HTR-8/SVneo (cell line): Measurements from ENCODE around the gene MRPL34.
A peak's percentile ranks its signal among the peaks of the same experiment; 100 is the strongest.

Experiments
- DNase-seq: peaks from one replicate; pipeline ENCODE4 v3.0.0; 2011; ENCODE audit warnings: low spot score, mixed read lengths; ENCODE audit not compliant: insufficient read length
- FAIRE-seq: peaks from 2 replicates; lab custom pipeline; 2011; peaks lifted over from hg19 to GRCh38; lab: Jason Lieb, UNC

Gene MRPL34

DNA sequence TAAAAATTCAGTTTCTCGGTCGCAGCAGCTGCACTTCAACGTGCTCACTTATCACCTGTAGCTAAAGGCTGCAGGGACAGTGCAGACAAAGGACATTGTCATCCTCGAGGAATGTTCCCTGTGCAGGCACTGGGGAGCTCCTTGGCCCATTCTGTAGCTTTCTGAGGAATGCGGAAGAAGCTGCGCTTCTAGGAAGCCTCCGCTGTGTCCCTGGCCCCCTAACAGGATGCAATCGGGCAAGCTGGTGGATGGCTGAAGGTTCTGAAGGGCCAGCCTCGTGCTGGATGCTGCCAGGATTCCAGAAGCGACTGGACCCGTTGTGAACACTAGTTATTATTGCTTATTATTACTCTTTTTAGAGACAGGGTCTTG, 20.9 kb downstream of the MRPL34 start:
- FAIRE-seq (no peak), DNase-seq (no peak)

DNA sequence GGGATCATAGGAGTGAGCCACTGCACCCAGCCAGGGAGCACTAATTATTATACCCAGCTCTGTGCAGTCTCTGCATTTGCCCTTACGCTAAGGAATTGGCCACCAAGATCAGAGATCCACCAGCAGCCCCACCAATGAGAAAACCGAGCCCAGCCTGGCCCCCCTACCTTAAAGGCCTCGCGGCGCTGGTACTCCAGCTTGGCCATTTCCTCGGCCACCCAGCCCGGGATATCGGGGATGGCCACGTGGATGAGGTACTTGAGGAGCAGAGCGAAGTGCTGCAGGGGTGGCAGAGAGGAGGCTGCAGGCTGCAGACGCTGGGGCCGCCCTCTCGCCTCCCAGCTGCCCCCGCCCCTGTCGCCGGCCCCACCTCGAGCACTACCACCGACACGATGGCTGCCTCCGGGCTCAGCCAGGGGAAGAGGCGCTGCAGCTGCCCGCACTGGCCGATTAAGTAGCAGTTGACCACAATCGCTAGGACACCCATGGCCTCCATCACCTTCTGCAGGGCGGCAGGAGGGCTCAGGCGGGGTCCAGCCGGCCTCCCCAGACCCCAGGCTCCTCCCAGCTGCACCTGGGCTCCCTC, 21.5 kb downstream of the MRPL34 start:
- DNase-seq = no peak
- FAIRE-seq = no peak

DNA sequence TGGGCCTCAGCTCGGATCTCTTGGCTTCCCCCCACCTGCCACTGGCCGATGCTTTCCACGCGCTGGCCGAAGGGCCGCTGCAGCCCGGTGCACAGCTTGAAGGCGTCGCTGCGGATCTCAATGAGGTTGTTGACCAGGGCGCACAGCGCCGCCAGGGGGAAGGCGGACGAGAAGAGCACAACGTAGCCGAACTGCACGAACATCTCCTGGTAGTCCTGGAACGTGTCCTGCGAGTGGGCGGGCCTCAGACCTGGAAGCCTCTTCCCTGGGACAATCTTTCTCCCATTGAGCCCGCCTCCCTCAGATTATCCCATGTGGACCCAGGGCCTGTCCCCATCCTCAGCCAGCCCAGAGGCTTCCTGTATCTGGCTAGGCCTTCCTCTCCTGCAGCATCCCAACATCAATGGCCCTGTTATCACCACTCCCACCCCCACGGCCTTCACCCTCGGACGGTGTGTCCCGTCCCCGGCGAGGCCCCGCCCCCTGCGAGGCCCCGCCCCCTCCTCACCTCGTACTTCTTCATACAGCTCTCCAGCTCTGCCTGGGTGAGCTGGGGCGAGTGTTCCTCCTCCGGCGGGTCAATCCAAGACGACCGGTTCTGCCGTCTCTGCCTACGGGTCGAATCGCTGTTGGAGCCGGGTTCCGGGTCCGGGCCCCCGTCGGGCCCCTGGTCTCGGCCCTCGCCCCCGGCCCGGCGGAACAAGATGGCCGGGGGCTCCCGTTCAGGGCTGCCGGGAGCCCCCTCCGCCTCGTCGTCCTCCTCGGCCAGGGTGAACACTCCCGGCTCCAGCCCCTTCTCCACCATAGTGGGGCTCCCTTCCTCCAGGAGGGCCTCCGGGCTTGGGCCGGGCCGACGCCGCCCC, 22.2 kb downstream of the MRPL34 start:
- no peak for FAIRE-seq
- DNase-seq = no peak

DNA sequence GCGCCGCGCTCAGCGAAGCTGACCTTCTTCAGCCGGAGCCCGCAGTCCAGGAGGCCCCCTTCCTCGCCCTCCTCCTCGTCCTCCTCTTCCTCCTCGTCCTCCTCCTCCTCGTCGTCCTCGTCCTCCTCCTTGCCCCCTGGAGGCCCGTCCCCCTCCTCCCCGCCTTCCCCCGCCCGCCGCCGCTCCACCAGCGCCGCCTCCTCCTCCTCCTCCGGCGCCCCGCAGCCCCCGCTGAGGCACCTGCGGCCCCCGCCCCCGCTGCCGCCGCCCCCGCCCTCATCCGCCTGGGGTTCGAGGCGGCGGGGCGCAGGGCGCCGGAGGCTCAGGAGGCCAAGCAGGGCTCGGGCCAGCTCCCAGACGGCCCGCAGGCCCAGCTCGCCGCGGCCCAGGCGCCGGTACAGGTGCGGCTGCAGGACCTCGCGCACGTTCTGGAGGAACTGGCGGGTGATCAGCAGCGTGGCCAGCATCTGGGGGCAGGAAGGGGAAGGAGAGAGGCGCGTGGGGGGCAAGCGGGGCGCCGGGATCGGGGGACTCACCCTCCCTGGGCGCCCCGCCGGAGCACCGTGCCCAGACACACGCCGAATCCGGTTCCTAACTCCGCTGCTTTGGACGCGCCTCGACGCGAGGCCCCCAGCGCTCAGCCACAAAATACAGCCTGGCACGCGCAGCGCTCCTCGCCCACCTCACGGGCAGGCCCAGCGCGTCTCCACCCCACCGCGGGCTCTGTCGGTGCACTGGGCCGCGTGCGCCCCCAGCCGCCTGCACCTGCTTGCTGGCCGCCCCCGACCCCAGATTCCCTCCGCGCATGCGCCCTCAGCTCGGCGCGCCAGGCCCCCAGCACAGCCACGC, 23.1 kb downstream of the MRPL34 start:
- DNase-seq (no peak), FAIRE-seq (no peak)

DNA sequence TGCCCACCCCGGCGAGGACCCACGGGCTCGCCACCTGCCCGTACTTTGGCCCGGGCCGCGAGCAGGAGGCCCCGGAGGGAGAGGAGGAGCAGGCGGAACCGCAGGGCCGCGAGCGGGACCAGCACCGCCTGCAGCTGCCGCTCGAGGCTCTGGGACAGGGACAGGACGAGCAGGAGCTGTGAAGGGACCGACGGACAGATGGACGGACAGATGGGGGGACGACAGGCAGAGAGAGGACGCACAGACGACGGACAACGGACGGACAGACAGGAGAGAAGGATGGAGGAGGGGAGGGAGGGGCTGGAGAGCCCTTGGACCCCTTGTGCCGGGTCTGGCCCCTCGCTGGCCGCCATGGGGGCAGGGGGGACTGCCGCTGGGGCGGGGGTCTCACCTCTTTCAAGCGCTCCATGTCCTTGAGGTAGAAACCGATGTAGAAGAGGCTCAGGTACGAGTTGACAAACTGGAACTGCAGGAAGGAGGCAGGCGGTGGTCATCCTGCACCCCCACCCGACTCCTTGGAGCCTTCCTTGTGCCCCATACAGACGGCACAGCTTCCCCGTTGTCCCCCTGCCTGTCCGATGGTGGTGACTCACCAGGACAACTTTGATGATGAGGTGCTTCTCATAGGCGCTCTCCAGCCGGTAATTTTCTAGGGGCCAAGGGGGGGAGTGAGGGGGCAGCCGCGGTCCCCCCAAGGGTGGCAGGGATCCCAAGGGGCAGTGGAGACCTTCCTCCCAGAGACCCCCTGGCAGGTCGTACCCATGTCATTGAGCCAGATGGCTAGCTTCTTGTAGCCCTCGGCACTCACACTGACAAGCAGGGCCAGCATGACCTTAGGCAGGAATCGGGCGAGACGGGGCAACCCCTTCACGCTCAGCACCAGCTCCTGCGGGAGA, 23.9 kb downstream of the MRPL34 start:
- no peak for DNase-seq
- no peak for FAIRE-seq

DNA sequence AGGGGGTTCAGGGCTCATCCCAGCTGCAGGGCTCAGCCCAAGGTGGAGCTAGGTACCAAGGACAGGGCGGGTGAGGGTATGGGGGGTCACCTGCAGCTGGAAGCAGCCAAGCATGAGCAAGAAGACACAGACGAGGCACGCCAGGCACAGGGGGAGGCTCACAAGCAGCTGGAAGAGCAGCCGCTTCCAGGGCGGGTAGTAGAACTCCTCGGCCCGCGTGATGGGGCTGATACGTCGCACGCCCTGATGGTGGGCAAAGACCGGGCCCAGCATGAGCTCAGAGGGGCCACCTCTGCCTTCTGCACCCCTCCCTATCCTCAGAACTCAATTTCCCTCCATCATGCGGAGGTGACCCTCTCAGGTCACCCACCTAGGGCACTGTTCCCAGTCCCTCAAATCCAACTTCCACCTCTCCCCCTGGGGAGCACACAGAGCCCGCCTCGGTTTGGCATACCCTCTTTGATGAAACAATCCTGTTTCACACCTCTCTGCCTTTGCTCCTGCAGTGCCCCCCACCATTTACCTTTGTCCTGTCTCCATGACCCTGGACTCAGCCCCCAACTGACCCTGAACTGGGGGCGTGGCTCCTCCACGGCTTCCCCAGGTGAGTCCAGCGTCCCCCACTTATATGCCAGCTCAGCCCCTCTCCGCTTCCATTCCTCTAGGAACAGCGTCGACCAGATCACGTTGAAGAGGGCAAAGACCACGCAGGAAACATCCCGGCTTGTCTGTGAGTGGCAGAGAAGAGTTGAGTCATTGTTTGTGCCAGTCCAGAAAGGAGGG, 24.8 kb downstream of the MRPL34 start:
- FAIRE-seq = no peak

DNA sequence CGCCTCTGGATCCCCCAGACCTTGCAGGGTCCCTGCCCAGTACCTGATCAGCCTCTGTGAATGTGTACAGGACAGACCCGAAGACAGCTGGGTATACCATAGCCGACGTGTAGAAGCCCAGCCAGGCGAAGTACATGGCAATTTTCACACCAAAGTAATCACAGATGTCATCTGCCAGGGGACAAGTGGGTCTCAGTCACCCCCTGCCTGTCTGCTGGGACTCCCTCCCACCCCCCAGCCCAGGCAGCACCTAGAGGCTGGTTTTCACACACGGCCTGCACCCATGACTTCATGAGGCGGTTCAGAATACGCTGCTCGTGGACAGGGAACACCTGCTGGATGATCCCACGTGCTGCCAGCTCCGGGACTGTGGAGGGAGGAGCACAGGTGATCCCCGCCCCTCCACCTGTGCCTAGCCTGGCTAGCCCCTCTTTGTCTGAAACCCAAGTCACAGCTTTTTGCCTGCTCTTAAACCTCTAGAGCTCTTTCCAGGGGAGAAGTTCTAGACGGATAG, 25.4 kb downstream of the MRPL34 start:
- no peak for DNase-seq

More for the DNA sequence above, 24.8 kb downstream of the MRPL34 start:
- DNase-seq = no peak

DNA sequence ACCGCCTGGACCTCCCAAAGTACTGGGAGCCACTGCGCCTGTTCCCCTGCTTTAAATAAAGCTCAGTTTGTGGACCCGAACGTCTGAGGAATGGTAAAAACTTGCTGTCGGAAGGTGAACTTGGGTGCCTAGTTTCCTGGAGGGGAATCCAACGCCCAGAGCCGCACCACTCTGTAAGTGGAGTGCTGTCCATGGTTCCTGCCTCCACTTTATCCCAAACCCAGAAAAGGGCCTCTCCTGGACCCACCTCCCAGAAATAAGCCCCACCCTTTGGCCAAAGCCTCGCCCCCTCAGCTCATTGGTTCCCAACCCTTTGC, 26.6 kb downstream of the MRPL34 start:
- DNase-seq = no peak
- no peak for FAIRE-seq

More for the DNA sequence above, 25.4 kb downstream of the MRPL34 start:
- FAIRE-seq = peak; percentile 57

DNA sequence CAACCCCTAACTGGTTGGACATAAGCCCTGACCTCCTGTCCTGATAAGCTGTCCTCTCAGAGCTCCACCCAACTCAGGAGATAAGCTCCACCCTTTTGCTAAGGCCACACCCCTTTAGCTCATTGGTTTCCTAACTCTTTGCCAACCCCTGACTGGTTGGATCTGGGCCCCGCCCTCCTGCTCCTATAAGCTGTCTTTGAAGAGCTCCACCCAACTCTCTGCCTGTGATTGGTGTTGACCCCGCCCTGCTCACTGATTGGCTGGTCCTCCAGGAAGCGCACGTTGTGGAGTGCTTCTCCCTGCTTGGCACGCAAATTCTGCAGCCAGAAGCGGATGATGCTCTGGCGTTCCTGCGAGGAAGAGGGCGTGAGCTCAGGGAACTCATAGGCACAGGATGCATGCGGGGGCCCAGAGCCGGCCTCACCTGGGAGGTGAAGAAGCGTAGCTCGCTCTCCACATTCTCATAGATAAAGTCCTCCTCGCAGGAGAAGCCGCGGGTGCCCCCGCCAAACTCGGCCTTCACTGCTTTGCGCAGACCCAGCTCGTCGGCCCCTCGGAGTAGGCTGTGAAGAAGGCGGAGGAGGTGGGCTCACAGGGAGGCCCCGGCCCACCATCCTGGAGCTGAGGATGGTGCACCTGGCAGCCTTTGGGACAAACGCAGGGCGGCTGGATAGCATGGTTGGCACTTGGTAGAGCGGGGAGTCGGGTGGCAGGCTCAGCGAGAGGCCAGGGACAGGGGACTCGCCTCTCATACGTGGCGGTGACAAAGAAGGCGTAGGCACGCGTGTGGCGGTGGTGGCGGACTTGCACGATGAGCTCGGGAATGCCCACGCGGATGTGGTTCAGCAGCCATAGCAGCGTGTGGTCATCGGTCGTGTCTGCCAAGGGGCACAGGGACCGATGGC, 27.3 kb downstream of the MRPL34 start:
- FAIRE-seq = no peak

DNA sequence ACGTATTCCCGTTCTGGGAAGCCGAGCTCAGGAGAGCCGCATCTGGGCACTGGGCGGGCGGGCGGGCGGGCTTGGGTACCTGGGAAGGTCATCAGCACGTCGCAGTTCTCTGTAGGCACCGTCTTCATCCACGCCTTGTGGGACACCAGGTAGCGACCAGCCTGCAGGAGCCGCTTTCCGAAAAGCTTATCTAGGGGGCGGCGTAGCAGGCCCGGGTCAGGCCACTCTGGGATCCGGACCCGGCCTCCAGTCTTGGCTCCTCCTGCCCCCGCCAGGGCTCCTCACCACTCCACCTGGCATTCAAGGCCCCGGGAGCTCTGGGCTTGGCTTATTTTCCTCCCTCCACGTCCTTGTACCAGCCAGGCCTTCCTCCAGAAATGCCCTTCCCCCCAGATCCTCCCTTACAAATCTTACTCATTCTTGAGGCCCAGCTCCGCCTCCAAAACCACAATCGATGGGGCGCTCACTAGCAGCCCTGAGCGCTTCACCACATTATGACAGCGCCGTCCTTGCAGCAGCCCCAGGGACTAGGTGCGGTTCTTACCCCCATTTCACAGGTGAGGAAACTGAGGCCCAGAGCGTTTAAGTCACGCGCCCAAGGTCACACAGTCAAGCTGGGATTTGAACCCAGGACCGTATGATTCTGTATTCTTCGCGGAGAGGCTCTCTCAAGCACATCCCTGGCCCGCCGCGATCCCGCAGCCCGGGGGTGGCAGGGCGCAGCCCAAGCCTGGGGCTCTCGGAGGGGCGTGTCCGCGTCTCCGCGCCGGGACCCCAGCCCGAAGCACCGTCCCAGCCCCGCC, 28.1 kb downstream of the MRPL34 start:
- no peak for FAIRE-seq
- no peak for DNase-seq

More for the DNA sequence above, 27.3 kb downstream of the MRPL34 start:
- peak; percentile 48 for DNase-seq

DNA sequence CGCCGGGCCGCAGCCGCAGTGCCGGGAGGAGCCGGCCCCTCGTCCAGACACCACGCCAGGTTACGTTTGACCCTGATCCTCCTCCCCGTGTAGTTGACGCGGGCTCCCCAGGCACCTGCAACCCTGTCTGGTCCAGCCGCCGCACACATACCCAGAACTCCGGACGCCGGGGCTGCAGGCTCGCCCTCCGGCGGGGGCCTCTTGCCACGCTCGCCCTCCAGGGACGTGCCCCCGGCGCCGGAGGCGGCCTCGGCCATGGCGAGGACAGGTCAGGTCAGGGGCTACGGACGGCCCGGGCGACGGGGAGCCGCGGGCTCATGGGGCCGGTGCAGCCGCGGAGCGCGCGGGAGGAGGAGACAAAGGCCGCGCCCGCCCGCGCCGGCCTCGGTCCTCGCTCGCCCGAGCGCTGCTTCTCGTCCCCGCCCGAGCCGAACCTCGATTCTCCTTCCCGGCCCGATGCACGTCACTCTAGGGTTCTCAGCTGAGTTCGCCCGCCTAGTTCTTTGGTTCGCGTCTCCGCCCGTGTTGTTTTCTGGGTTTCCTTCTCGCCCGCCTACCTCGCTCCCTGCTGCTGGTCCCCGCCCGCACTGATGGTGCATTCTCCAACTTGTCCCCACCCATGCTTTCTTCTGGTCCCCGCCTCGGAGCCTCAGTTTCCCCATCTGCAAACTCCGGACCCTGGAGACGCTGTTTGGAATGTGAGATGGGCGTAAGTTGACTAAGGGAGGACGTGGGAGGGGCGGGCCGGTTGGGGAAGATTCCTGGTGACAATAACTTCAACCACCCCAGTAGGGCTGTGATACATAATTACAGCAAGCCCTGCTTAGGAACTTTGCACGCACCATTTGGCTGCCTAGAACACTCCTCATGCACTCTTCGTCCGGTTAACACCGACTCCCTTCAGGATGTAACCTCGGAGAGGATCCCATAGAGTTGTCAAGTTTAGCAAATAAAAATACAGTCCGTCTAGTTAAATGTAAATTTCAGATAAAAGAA, 29.0 kb downstream of the MRPL34 start, which contains the start of gene ANO8:
Gene ANO8 (minus strand): TSS at position 442 of the 996 bp plus-strand sequence. CDS start 185 bp downstream, at position 257.
- FAIRE-seq = peak; percentile 93

DNA sequence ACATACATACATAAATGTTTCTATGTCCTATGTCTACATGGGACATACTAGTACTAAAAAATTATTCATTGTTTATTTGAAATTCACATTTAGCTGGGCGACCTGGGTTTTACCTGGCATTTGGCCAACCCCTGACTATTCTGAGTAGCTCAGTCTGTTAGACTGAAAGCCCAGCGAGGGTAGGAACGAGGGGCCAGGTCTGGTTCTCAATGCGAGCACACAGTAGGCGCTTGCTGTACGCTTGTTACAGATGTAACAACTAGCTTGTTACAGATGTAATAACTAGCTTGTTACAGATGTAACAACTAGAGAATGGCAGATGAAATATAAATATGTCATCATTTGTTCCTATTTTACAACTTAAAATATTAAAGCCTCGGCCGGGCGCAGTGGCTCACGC, 29.9 kb downstream of the MRPL34 start:
- DNase-seq (no peak), FAIRE-seq (no peak)

More for the DNA sequence above, 29.0 kb downstream of the MRPL34 start, which contains the start of gene ANO8:
- DNase-seq = peak; percentile 95

DNA sequence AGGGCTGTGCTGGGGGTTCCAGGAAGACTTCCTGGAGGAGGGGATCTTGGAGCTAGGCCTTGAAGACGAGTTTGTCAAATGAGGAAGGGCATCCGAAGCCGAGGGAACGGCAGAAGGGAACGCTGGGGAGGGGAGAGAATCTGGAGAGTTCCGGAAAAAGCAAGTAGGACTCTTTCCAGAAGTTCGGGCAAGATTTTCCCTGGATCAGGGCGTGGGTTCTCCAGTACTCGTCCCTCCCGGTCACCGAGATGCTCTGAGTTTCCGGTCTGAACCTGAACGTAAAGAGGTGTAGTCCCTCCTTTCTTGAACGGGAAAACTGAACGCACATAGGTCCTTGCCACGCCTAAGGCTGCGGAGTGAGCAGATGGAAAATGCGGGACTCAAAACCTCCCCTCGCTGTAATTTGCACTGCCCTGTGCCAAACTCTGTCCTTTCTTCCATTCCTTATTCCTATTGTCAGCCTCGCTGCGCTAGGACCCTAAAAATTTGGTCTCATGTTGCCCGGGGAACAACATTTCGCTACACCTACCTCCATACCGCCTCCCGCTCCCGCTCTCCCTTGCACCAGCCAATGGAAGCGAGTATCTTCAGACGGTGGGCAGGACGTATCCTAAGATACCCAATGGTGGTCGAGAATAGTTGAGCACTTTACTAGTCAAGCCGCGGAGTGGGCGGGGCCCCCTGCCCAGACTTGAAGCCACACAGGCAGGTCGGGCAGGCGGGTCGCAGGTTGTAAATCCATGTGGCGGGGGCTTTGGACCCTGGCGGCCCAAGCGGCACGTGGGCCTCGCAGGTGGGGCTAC, 31.4 kb downstream of the MRPL34 start, which contains the start of gene GTPBP3:
Gene GTPBP3 (plus strand): TSS at position 682 of the 803 bp plus-strand sequence. CDS start 59 bp downstream, at position 741.
- DNase-seq = peak; percentile 98
- FAIRE-seq = peak; percentile 96

DNA sequence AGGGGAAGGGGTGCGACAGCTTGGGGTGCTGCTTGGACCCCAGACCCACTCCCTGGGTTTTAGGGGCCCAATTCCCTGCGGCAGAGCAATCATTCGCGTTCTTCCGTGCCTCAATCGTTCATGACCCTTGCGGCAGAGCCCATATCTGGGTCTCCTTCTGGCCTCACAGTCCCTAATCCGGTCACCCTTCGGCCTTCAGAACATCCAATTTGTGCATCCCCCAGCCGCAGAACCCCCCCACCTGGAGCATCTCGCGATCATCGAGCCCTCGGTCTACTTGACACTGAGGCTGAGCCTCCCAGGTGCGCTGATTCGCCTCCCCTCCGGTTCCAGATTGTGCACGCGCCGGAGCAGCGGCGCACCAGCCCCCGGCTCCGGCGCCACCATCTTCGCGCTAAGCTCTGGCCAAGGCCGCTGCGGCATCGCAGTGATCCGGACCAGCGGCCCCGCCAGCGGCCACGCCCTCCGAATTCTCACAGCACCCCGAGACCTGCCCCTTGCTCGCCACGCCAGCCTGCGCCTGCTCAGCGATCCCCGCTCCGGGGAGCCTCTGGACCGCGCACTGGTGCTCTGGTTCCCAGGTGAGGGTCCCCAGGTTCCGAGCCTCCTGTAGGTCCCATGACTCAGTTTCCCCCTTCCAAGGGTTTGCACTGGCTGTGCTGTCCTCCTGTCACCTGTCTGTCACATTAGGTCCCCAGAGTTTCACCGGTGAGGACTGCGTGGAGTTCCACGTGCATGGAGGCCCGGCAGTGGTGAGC, 32.2 kb downstream of the MRPL34 start:
- no peak for DNase-seq
- FAIRE-seq = peak; percentile 48
